Urothelium cell line (cell line): Measurements from ENCODE around the gene ARID1A.
A peak's percentile ranks its signal among the peaks of the same experiment; 100 is the strongest.

ENCODE experiments used
- DNase-seq: peaks from one replicate; pipeline ENCODE4 v3.0.0; 2011; ENCODE audit warnings: low spot score, mixed read lengths
- FAIRE-seq: peaks from 2 replicates; lab custom pipeline; 2011; peaks lifted over from hg19 to GRCh38; lab: Jason Lieb, UNC

ARID1A gene

GRCh38 chr1:26754086-26754874, 58.5 kb downstream of the ARID1A start:
- FAIRE-seq: no peak
- no peak for DNase-seq

- FAIRE-seq: no peak
These were observed 62.5 kb downstream of the ARID1A start for GRCh38 chr1:26758358-26758757.

GRCh38 chr1:26759531-26759930, 63.7 kb downstream of the ARID1A start:
- no peak for FAIRE-seq
- DNase-seq: no peak

More at GRCh38 chr1:26758358-26758757, 62.5 kb downstream of the ARID1A start:
- no peak for DNase-seq

GRCh38 chr1:26761217-26761616, 65.4 kb downstream of the ARID1A start:
- no peak for DNase-seq
- no peak for FAIRE-seq

GRCh38 chr1:26767714-26768113, 71.9 kb downstream of the ARID1A start:
- FAIRE-seq: no peak
- DNase-seq: no peak

GRCh38 chr1:26768755-26769154, 72.9 kb downstream of the ARID1A start:
- DNase-seq: no peak
- no peak for FAIRE-seq

- no peak for FAIRE-seq
- DNase-seq: no peak
These were observed 75.4 kb downstream of the ARID1A start for GRCh38 chr1:26771285-26771642.

GRCh38 chr1:26771643-26772321, 76.0 kb downstream of the ARID1A start:
- FAIRE-seq (peak; percentile 77), DNase-seq (peak; percentile 89)

- DNase-seq: peak; percentile 51
- FAIRE-seq: no peak
These were observed 76.9 kb downstream of the ARID1A start for GRCh38 chr1:26772687-26773086.

GRCh38 chr1:26774462-26774861, 78.6 kb downstream of the ARID1A start:
- DNase-seq (no peak), FAIRE-seq (no peak)

GRCh38 chr1:26775666-26776065, 79.9 kb downstream of the ARID1A start:
- FAIRE-seq (no peak), DNase-seq (no peak)

GRCh38 chr1:26779098-26779668, 83.4 kb downstream of the ARID1A start:
- FAIRE-seq (no peak), DNase-seq (no peak)

GRCh38 chr1:26780344-26780957, 84.6 kb downstream of the ARID1A start:
- no peak for FAIRE-seq
- DNase-seq: no peak

GRCh38 chr1:26781206-26781825, 85.5 kb downstream of the ARID1A start:
- FAIRE-seq (no peak), DNase-seq (no peak)

GRCh38 chr1:26782521-26783212, 86.9 kb downstream of the ARID1A start:
- no peak for FAIRE-seq
- no peak for DNase-seq

GRCh38 chr1:26783646-26784022, 87.8 kb downstream of the ARID1A start:
- DNase-seq (no peak), FAIRE-seq (no peak)

GRCh38 chr1:26784023-26784871, 88.4 kb downstream of the ARID1A start:
- DNase-seq (no peak), FAIRE-seq (no peak)

- DNase-seq (no peak), FAIRE-seq (no peak)
These were observed 89.1 kb downstream of the ARID1A start for GRCh38 chr1:26784886-26785285.

GRCh38 chr1:26785611-26786436, 90.0 kb downstream of the ARID1A start:
- FAIRE-seq (no peak), DNase-seq (no peak)
